GM19397 (cell line): ENCODE results near the gene KRT13.

Experiments used
- ATAC-seq: cut with Tn5 transposase; IDR thresholded peaks from one replicate; pipeline ENCODE4 v1.9.1; 2021; ENCODE audit warnings: mild to moderate bottlenecking, moderate library complexity; ENCODE audit not compliant: unreplicated experiment

Gene KRT13

DNA sequence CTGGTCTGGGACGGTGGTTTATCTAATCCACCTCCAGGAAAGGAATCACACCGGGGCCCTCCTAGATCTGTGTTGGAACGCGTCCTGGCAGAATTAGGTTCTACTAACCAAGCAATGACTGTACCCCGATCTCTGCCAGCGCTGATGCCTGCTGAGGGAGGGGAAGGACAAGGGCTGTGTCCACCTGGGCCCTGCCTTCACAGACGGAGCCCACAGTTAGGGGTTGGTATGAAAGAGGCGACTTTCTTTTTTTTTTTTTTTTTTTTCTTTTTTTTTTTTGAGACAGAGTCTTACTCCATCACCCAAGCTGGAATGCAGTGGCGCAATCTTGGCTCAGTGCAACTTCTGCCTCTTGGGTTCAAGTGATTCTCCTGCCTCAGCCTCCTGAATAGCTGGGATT is 32.6 kb upstream of the KRT13 start:
- ATAC-seq = no peak

DNA sequence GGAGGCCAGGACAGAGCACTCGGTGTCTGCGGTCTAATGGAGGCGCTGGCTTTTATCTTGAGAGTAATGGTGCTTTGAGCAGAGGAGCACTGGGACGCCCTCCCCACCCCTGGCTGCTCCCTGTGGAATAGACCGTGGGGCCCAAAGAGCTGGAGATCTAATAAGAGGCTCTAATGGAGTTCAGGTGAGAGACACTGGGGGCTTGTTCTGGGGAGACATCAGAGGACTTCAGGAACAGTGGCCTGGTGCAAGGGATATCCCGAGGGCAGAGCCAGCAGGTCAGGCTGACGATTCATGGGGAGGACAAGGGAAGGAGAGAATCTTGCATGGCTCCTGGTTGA is 32.2 kb upstream of the KRT13 start:
- no peak for ATAC-seq

- no peak for ATAC-seq
Observed at GRCh38 chr17:41536741-41537613, 31.6 kb upstream of the KRT13 start.

DNA sequence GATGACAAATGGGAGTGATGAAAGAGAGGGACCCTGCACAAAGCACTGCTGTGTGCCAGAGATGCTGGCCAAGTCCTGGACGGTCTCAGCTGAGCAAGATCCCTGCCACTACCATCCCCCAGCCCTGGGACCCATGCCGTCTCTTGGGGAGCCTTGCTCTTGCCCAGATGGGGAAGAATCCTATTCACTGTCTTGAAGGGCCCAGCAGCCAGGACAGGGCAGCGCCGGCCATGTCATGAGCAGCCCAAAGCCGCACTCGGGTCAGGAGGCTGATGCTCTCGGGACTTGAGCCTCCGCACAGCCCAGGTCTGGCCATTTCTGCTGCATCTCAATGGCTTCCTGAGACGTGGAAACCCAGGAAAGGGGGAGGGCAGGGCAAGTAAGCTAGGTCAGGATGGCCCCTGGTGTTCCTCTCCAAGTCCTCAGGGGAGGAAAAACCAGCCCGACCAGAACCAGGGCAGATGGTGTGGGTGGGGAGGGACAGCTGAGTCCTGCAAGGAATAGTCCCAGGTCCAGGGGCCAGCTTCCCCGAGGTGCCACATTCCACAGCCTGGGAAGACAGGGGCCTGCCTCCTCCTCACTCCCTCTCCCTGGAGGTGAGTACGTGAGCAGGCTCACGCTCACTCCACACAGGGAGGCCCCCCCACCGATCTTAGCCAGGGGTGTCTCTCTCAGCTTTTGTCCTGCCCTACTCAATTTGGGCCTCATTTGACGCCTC is 30.5 kb upstream of the KRT13 start:
- ATAC-seq = no peak

- no peak for ATAC-seq
Observed at GRCh38 chr17:41534899-41535546, 29.6 kb upstream of the KRT13 start.

DNA sequence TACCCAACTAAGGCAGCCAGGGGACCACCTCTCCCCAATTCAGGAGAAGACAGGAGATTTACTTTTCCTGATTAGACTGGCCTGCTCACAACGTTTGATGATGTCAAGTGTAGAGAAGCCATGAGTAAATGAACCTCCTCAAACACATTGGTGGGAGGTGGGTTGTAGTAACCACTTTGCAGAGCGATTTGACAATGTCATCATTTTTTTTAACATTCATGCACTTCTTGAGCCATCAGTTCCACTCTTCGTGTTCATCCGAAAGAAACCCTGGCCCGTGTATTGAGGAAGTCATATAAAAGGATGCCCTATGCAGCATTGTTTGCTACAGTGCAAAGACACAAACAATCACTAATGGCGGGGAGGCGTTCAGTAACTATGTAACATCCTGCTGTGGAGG is 28.2 kb upstream of the KRT13 start:
- ATAC-seq = no peak

GRCh38 chr17:41532947-41533570 is 27.6 kb upstream of the KRT13 start:
- ATAC-seq = no peak

- no peak for ATAC-seq
Observed at GRCh38 chr17:41531993-41532392, 26.6 kb upstream of the KRT13 start.

- no peak for ATAC-seq
Observed at GRCh38 chr17:41530062-41531048, 24.9 kb upstream of the KRT13 start.

- no peak for ATAC-seq
Observed at GRCh38 chr17:41529491-41529915, 24.1 kb upstream of the KRT13 start.

GRCh38 chr17:41528959-41529353 is 23.5 kb upstream of the KRT13 start:
- ATAC-seq = no peak

- no peak for ATAC-seq
Observed at GRCh38 chr17:41527063-41528023, 21.9 kb upstream of the KRT13 start.

DNA sequence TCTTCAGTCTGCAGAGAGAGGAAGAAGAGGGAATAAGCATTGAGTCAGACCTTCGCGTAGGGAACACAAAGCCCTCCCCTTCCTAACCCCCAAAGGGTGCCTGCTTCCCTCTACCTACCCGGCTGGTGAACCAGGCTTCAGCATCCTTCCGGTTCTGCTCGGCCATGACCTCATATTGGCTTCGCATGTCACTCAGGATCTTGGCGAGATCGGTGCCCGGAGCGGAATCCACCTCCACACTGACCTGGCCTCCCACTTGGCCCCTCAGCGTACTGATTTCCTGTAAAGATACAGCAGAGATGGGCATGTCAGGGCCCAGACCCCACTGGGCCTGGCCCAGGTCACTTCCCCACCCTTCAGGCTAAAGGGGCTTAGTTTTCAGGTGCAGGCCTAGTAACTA is 18.8 kb upstream of the KRT13 start:
- ATAC-seq = no peak

DNA sequence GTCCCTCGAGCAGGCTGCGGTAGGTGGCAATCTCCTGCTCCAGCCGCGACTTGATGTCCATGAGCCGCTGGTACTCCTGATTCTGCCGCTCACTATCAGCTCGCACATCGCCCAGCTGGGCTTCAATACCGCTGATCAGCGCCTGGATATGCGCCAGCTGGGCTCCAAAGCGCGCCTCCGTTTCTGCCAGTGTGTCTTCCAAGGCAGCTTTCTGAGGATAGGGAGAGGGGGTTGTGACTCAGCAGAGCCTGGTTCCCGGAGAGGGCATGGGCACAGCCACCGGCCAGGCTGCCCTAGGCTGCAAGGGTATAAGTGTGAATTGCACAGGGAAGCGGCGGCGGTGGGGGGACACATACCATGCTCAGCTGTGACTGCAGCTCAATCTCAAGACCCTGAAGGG is 18.4 kb upstream of the KRT13 start:
- ATAC-seq = no peak

DNA sequence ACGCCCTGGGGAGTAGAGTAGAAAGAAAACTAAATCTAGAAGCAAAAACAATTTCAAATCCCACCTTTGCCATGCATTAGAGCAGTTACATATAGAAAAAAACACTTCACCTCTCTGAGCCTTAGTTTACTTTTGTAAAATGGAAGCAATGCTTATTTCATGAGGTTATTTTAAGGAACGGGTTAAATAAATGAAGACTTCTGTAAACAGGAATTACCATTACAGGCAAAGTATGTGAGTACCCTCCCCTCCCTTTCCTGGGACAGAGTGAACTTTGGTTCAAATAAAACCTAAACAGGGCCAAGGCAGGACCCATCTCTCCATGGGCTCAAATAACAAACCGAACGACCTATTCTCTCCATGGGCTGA is 17.8 kb upstream of the KRT13 start:
- no peak for ATAC-seq

- ATAC-seq = no peak
Observed at GRCh38 chr17:41522301-41523224, 17.2 kb upstream of the KRT13 start.

GRCh38 chr17:41521574-41522261 is 16.3 kb upstream of the KRT13 start:
- no peak for ATAC-seq
